Measurements from ENCODE around the gene LEMD1. TPM values are rescaled to one million over a fixed set of nuclear protein-coding genes. Genes with fewer than 3 reads are reported as not detected.
"Not testable (repeated sequence)": the region's sequence is repeated elsewhere in the genome, so short reads cannot be mapped to it uniquely, and the experiment has no call there.

Gene LEMD1
- total RNA-seq, 1 donor from 2014 or later = not detected

DNA sequence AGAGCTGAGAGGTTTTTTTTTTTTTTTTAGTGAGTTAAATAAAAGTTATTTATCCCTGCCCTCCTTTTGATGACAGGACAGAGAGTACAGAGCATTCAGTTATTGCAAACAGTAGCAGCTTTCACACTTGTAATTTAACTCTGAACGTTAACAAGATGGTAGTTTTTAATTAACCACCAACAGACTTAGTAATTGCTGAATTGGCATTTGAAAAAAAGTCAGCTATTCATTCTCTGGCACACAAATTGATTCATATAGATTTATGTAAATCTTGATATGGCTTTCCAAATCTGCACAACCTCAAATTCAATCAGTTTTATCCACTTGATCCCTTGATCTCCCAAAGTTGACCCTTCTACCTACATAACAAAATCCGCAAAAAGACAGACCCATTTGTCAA, 918 bp downstream of the LEMD1 start:
- Histone ChIP-seq H3K36me3 (no peaks in the 10 kb centered on the region), H3K27ac (no peak overlapping the region), H3K4me1 (no peaks in the 10 kb centered on the region), H3K9me3 (no peaks in the 10 kb centered on the region), H3K27me3 (no peaks in the 10 kb centered on the region), H3K4me3 (no peak overlapping the region)
- no peak for DNase-seq (ENCODE audit: extremely low spot score in 2 of 2)
- intact Hi-C loops (cut with DNase I) = no loop called here
- TF ChIP-seq POLR2A (IDR thresholded peaks at IDR 0.05) (no peak), POLR2AphosphoS5 (IDR thresholded peaks at IDR 0.05; ENCODE audit: insufficient read depth in 1 of 2, low read depth in 1 of 2) (no peak)
- TF ChIP-seq, protein P1, sequence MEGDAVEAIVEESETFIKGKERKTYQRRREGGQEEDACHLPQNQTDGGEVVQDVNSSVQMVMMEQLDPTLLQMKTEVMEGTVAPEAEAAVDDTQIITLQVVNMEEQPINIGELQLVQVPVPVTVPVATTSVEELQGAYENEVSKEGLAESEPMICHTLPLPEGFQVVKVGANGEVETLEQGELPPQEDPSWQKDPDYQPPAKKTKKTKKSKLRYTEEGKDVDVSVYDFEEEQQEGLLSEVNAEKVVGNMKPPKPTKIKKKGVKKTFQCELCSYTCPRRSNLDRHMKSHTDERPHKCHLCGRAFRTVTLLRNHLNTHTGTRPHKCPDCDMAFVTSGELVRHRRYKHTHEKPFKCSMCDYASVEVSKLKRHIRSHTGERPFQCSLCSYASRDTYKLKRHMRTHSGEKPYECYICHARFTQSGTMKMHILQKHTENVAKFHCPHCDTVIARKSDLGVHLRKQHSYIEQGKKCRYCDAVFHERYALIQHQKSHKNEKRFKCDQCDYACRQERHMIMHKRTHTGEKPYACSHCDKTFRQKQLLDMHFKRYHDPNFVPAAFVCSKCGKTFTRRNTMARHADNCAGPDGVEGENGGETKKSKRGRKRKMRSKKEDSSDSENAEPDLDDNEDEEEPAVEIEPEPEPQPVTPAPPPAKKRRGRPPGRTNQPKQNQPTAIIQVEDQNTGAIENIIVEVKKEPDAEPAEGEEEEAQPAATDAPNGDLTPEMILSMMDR (IDR thresholded peaks at IDR 0.05) = no peak

DNA sequence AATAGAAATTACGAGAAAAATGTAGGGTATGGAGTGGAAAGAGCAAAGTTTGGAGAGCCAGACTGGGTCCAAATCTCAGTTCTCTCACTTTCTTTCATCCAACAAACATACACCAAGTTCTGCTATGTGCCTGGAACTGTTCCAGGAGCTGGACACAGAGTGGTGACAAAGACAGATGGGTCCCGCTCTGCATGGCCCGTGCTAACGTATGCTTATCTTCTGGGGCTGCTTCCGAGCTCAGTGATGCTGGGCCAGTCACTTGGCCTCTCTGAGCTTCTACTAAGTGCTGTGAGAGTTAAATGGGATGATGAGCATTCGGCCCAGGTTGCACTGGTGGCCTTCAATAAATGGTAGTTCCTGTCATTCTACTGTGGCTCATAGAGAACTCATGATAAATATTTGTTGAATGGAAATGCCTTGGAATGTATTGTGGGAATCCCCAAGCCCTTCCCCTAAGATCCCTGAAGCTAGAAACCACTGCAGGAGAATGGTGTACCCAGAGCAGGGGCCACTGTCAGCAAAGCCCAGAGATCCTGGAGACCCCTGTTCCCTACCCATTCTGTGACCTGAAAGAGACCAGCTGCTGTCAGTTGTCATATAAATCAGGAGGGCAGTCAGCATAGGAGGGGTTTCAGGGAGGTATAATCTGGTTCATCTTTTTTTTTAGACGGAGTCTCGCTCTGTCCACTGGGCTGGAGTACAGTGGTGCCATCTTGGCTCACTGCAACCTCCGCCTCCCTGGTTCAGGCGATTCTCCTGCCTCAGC, 3.8 kb downstream of the LEMD1 start:
- intact Hi-C loops (cut with DNase I) = no loop called here
- TF ChIP-seq POLR2A (IDR thresholded peaks at IDR 0.05) (no peak), POLR2AphosphoS5 (IDR thresholded peaks at IDR 0.05; ENCODE audit: insufficient read depth in 1 of 2, low read depth in 1 of 2) (no peak)
- TF ChIP-seq, protein P1 (IDR thresholded peaks at IDR 0.05) = no peak
- H3K4me1 ChIP-seq = no peaks in the 10 kb centered on the region
- no peak overlapping the region for H3K4me3 ChIP-seq
- no peak overlapping the region for H3K27ac ChIP-seq
- no peaks in the 10 kb centered on the region for H3K36me3 ChIP-seq
- no peak for DNase-seq (ENCODE audit: extremely low spot score in 2 of 2)
- H3K27me3 ChIP-seq = no peaks in the 10 kb centered on the region
- no peaks in the 10 kb centered on the region for H3K9me3 ChIP-seq

DNA sequence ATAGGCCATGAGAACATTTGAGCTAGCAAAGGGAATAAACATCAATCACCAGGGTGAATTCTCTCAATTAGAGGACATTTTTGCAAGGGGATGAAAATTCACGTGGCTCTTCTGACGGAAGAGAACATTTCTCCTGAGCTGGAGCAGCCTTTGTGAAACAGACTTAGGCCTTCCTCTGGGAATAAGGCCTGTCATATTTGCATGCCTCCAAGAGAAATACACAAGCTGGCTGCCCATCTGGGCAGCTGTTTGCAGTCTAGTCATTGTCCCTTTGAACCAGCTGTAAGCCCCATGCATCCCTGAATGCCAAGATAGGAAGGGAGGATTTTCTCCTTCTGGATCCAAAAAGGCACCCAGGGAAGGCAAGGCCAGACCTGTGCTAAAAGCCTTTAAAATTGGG, 5.5 kb downstream of the LEMD1 start:
- TF ChIP-seq POLR2AphosphoS5 (IDR thresholded peaks at IDR 0.05; ENCODE audit: insufficient read depth in 1 of 2, low read depth in 1 of 2) (no peak), POLR2A (IDR thresholded peaks at IDR 0.05) (no peak)
- TF ChIP-seq, protein P1 (IDR thresholded peaks at IDR 0.05) = no peak
- H3K27ac ChIP-seq = no peak overlapping the region
- intact Hi-C loops (cut with DNase I) = no loop called here

DNA sequence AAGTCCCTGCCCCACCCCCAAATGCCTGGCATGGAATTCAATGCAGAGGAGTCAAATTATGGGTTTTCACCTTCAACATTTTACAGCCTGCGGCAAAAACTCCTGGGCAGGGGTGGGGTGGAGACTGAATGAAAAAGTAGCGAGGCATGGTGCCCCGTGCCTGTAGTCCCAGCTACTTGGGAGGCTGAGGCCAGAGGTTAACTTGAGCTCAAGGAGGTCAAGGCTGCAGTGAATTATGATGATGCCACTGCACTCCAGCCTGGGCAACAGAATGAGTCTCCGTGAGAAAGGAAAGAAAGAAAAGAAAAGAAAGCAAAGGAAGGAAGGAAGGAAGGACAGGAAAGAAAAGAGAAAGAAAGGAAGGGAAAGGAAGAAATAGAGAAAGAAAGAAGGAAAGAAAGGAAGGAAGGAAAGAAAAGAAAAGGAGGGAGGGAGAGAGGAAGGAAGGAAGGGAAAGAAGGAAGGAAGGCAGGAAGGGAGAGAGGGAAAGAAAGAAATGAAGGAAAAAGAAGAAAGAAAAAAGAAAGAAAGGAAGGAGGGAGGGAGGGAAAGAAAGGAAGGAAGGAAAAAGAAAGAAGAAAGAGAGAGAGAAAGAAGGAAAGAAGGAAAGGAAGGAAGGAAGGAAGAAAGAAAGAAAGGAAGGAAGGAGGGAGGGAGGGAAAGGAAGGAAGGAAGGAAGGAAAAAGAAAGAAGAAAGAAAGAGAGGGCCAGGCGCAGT, 11.1 kb downstream of the LEMD1 start:
- TF ChIP-seq, protein P1 (IDR thresholded peaks at IDR 0.05) = no peak
- TF ChIP-seq POLR2AphosphoS5 (IDR thresholded peaks at IDR 0.05; ENCODE audit: insufficient read depth in 1 of 2, low read depth in 1 of 2) (no peak), POLR2A (IDR thresholded peaks at IDR 0.05) (no peak)
- no peaks in the 10 kb centered on the region for H3K4me1 ChIP-seq
- no peak for DNase-seq (ENCODE audit: extremely low spot score in 2 of 2)
- no peak overlapping the region for H3K4me3 ChIP-seq
- no peaks in the 10 kb centered on the region for H3K27me3 ChIP-seq
- intact Hi-C loops (cut with DNase I) = no loop called here
- H3K36me3 ChIP-seq = no peaks in the 10 kb centered on the region
- no peaks in the 10 kb centered on the region for H3K9me3 ChIP-seq
- H3K27ac ChIP-seq = no peak overlapping the region

More for the DNA sequence above, 5.5 kb downstream of the LEMD1 start:
- Histone ChIP-seq H3K4me3 (no peak overlapping the region), H3K36me3 (no peaks in the 10 kb centered on the region), H3K27me3 (no peaks in the 10 kb centered on the region), H3K4me1 (no peaks in the 10 kb centered on the region), H3K9me3 (no peaks in the 10 kb centered on the region)
- no peak for DNase-seq (ENCODE audit: extremely low spot score in 2 of 2)

DNA sequence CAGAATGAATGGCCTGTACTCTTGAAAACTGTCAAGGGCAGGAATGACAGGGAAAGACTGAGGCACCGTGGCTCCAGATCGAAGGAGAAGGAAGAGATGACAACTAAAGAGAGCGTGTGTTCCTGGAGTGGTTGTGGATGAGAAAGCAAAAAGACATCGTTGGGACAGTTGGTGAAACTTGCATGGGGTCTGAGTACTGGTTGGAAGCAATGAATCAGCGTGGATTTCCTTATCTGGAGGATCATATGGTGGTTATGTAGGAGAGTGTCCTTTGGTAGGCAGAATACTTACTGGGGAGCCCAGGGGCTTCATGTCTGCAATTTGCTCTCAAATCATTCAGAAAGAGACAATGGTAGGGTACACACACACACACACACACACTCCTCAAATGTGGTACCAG, 13.9 kb downstream of the LEMD1 start:
- Histone ChIP-seq H3K36me3 (no peaks in the 10 kb centered on the region), H3K9me3 (no peaks in the 10 kb centered on the region), H3K4me1 (no peaks in the 10 kb centered on the region), H3K4me3 (no peak overlapping the region), H3K27me3 (no peaks in the 10 kb centered on the region), H3K27ac (no peak overlapping the region)
- DNase-seq (ENCODE audit: extremely low spot score in 2 of 2) = no peak
- intact Hi-C loops (cut with DNase I) = no loop called here
- TF ChIP-seq, protein P1 (IDR thresholded peaks at IDR 0.05) = no peak
- TF ChIP-seq POLR2AphosphoS5 (IDR thresholded peaks at IDR 0.05; ENCODE audit: insufficient read depth in 1 of 2, low read depth in 1 of 2) (no peak), POLR2A (IDR thresholded peaks at IDR 0.05) (no peak)

DNA sequence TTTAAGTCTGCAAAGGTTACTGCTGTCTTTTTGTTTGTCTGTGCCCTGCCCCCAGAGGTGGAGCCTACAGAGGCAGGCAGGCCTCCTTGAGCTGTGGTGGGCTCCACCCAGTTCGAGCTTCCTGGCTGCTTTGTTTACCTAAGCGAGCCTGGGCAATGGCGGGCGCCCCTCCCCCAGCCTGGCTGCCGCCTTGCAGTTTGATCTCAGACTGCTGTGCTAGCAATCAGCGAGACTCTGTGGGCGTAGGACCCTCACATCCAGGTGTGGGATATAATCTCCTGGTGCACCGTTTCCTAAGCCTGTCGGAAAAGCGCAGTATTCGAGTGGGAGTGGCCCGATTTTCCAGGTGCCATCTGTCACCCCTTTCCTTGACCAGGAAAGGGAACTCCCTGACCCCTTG, 15.6 kb downstream of the LEMD1 start:
- H3K4me1 ChIP-seq; H3K27me3 ChIP-seq; DNase-seq (ENCODE audit: extremely low spot score in 2 of 2); H3K27ac ChIP-seq; H3K36me3 ChIP-seq; H3K9me3 ChIP-seq; intact Hi-C loops (cut with DNase I); H3K4me3 ChIP-seq: not testable (repeated sequence)

DNA sequence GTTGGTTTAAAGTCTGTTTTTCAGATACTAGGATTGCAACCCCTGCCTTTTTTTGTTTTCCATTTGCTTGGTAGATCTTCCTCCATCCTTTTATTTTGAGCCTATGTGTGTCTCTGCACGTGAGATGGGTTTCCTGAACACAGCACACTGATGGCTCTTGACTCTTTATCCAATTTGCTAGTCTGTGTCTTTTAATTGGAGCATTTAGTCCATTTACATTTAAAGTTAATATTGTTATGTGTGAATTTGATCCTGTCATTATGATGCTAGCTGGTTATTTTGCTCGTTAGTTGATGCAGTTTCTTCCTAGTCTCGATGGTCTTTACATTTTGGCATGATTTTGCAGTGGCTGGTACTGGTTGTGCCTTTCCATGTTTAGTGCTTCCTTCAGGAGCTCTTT, 17.4 kb downstream of the LEMD1 start:
- H3K27ac ChIP-seq; intact Hi-C loops (cut with DNase I); DNase-seq (ENCODE audit: extremely low spot score in 2 of 2); H3K27me3 ChIP-seq; H3K4me1 ChIP-seq; H3K9me3 ChIP-seq; H3K36me3 ChIP-seq; H3K4me3 ChIP-seq: not testable (repeated sequence)

Measured in vagina (tissue), 2 donors.